ENCODE data around the gene COP1. TPM values are rescaled to one million over a fixed set of nuclear protein-coding genes. Genes with fewer than 3 reads are reported as not detected.
A peak's percentile ranks its signal among the peaks of the same experiment; 100 is the strongest.

The COP1 gene
- total and polyA plus RNA-seq, 2 of the 4 experiments (the other 2 are of a cell fraction) = 17.8 to 35.0 TPM

Small RNA genes within 50 kb of the gene (microRNA-seq; reads per million reads assigned to microRNA genes)
- gene RF00066 (ENCODE audit: insufficient read depth, insufficient read length) (not detected), gene RNU2-12P (ENCODE audit: insufficient read depth, insufficient read length) (not detected), gene RPS29P5 (ENCODE audit: insufficient read depth, insufficient read length) (not detected), gene SCARNA3 (ENCODE audit: insufficient read depth, insufficient read length) (12.4 reads per million, percentile 27 among the genes with 10 or more reads in this experiment)

Small RNA genes within 50 kb of the gene (small RNA-seq; reads per million reads assigned to genes)
- gene RF00066 (0 reads per million in 5 experiments), gene RNU2-12P (0 reads per million in 5 experiments), gene RPS29P5 (0 to 0.04 (median 0) reads per million in 5 experiments), gene SCARNA3 (0 to 14.6 (median 0.76) reads per million in 5 experiments)

Data from IMR-90 (cell line).